Endothelial cell of umbilical vein (primary cell): Measurements from ENCODE around the gene AHCY.

Experiments
- CTCF ChIP-seq, 2 donors: IDR thresholded peaks; 1 replicate in 1 of 2; 2 replicates in 1 of 2; pipeline ENCODE4 v1.5.1; 2011; ENCODE audit warnings: low read length in 2 of 2, mild to moderate bottlenecking in 2 of 2, moderate library complexity in 2 of 2, control low read depth in 1 of 2, inconsistent platforms in 1 of 2, low read depth in 1 of 2; ENCODE audit not compliant: insufficient read depth in 1 of 2; ENCODE audit errors: extremely low read depth in 1 of 2
- EZH2 ChIP-seq: IDR thresholded peaks from 2 replicates; pipeline ENCODE4 v1.6.1; 2012; ENCODE audit warnings: borderline replicate concordance, low read depth, mild to moderate bottlenecking, moderate library complexity, low read length, inconsistent platforms; ENCODE audit not compliant: severe bottlenecking
- GATA2 ChIP-seq: IDR thresholded peaks from 2 replicates; pipeline ENCODE4 v1.7.0; 2011; ENCODE audit warnings: low read depth, mild to moderate bottlenecking, moderate library complexity, mixed read lengths, low read length; ENCODE audit not compliant: insufficient read length, insufficient read depth
- JUN ChIP-seq: IDR thresholded peaks from 2 replicates; pipeline ENCODE4 v1.6.1; 2011; ENCODE audit warnings: borderline replicate concordance, low read depth; ENCODE audit not compliant: insufficient read length, insufficient read depth
- POLR2A ChIP-seq: IDR thresholded peaks from 2 replicates; pipeline ENCODE4 v1.6.1; 2012; ENCODE audit warnings: low read depth, mild to moderate bottlenecking, control low read depth, low read length

DNA sequence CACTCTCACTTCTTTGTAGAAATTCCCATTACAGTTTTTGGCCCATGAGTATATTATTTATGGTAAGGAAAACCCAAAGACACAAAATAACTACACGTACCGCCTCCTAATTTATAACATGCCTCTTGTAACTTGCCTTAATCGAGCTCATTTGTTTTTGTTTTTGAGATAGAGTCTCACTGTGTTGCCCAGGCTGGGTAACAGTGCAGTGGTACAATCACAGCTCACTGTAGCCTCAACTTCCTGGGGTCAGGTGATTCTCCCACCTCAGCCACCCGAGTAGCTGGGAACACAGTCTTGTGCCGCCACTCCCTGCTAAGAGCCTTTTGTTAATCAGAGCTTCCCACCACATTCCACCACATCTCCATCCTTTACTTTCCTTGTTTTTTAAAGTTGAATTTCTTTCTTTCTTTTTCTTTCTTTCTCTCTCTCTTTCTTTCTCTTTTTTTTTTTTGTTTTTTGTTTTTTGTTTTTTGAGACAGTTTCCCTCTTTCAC lies 46.5 kb downstream of the AHCY start:
- no peak for TF ChIP-seq POLR2A
- no peak for TF ChIP-seq GATA2
- no peak for TF ChIP-seq CTCF (IDR thresholded peaks at IDR 0.05; ENCODE audit: extremely low read depth in 1 of 2, insufficient read depth in 1 of 2, low read depth in 1 of 2, low read length in 2 of 2)
- TF ChIP-seq JUN: no peak
- no peak for TF ChIP-seq EZH2
